H1 (cell line): ENCODE results near the gene PACSIN2. TPM values are rescaled to one million over a fixed set of nuclear protein-coding genes. Genes with fewer than 3 reads are reported as not detected.

Experiments
- CTCF ChIA-PET: fragments of 300-600 bp; sonication (Branson Sonifier 250); formaldehyde crosslinking; loops from one replicate; lab custom pipeline; 2021; ENCODE audit not compliant: partially characterized antibody; lab: Charles Lee
- POLR2A ChIA-PET: fragments of 300-600 bp; sonication (Branson Sonifier 250); formaldehyde crosslinking; loops from one replicate; lab custom pipeline; 2021; ENCODE audit warnings: inconsistent platforms; ENCODE audit not compliant: partially characterized antibody; lab: Charles Lee
- DNase-seq, 2 experiments: peaks; one replicate each; pipeline versions ENCODE4 v3.0.0 to v3.0.0-alpha.2; 2010 to 2022; ENCODE audit warnings: low spot score in 2 of 2, low read depth in 1 of 2, mixed read lengths in 1 of 2
- FAIRE-seq: peaks from 2 replicates; lab custom pipeline; 2011; peaks lifted over from hg19 to GRCh38; lab: Jason Lieb, UNC
- H2AFZ ChIP-seq: 2 replicates; pipeline ENCODE4 v1.8.1; 2012; ENCODE audit warnings: low read length, inconsistent platforms
- H2AK5ac ChIP-seq: 2 replicates; pipeline ENCODE4 v1.6.1; 2013; ENCODE audit warnings: low read depth, low read length
- H2BK120ac ChIP-seq: replicated peaks from 2 replicates; pipeline ENCODE3; 2013; ENCODE audit warnings: low read depth, low read length, inconsistent platforms
- H2BK12ac ChIP-seq: 2 replicates; pipeline ENCODE4 v1.6.1; 2013; ENCODE audit warnings: low read depth, low read length
- H2BK15ac ChIP-seq: 2 replicates; pipeline ENCODE4 v1.6.1; 2013; ENCODE audit warnings: low read length
- H2BK20ac ChIP-seq: 2 replicates; pipeline ENCODE4 v1.6.1; 2013; ENCODE audit warnings: low read length
- H2BK5ac ChIP-seq: 2 replicates; pipeline ENCODE4 v1.6.1; 2013; ENCODE audit warnings: low read depth, low read length
- H3K14ac ChIP-seq: 2 replicates; pipeline ENCODE4 v1.6.1; 2013; ENCODE audit warnings: inconsistent platforms; ENCODE audit not compliant: insufficient read length
- H3K18ac ChIP-seq: 2 replicates; pipeline ENCODE4 v1.6.1; 2013; ENCODE audit warnings: low read length; ENCODE audit errors: extremely low read depth
- H3K23ac ChIP-seq: 2 replicates; pipeline ENCODE4 v1.6.1; 2013; ENCODE audit warnings: inconsistent platforms; ENCODE audit not compliant: insufficient read length
- H3K23me2 ChIP-seq: 2 replicates; pipeline ENCODE4 v1.6.1; 2013; ENCODE audit warnings: low read depth, low read length
- H3K27ac ChIP-seq: 2 replicates; pipeline ENCODE4 v1.6.1; 2011; ENCODE audit warnings: low read depth, low read length, inconsistent platforms
- H3K27me3 ChIP-seq, 4 experiments: replicated peaks in 1 of 4; 1 replicate in 1 of 4; 2 replicates in 3 of 4; pipeline versions ENCODE4 v1.6.1 to v1.8.1; 2011 to 2013; ENCODE audit warnings: low read length in 3 of 4, mild to moderate bottlenecking in 3 of 4, inconsistent platforms in 2 of 4, mixed read lengths in 2 of 4, moderate library complexity in 1 of 4; ENCODE audit not compliant: control insufficient read depth in 3 of 4, insufficient read depth in 3 of 4; ENCODE audit errors: extremely low read depth in 1 of 4
- H3K36me3 ChIP-seq, 4 experiments: 2 replicates each; pipeline versions ENCODE4 v1.6.1 to v1.8.1; 2011 to 2013; ENCODE audit warnings: mild to moderate bottlenecking in 4 of 4, low read length in 3 of 4, moderate library complexity in 2 of 4, control low read depth in 1 of 4, inconsistent platforms in 1 of 4; ENCODE audit not compliant: insufficient read depth in 4 of 4, control insufficient read depth in 2 of 4
- H3K4ac ChIP-seq: replicated peaks from 2 replicates; pipeline ENCODE3; 2013; ENCODE audit warnings: low read length, low read depth, mixed read lengths, inconsistent platforms; ENCODE audit not compliant: insufficient read length
- H3K4me1 ChIP-seq, 4 experiments: replicated peaks in 1 of 4; 1 replicate in 1 of 4; 2 replicates in 3 of 4; pipeline versions ENCODE4 v1.6.1 to v1.8.1; 2011 to 2013; ENCODE audit warnings: low read length in 3 of 4, inconsistent platforms in 2 of 4, mixed read lengths in 1 of 4; ENCODE audit not compliant: insufficient read depth in 4 of 4, control insufficient read depth in 3 of 4
- H3K4me2 ChIP-seq, 2 experiments: 2 replicates each; pipeline versions ENCODE4 v1.6.1 to v1.8.1; 2011 to 2013; ENCODE audit warnings: low read depth in 2 of 2, low read length in 2 of 2, control low read depth in 1 of 2, inconsistent platforms in 1 of 2, mild to moderate bottlenecking in 1 of 2; ENCODE audit not compliant: insufficient read depth in 1 of 2
- H3K4me3 ChIP-seq, 4 experiments: fragments of 200-600, 300-600 bp in 1 of 4; sonication (generic), shearing (Covaris generic), sonication (Bioruptor Twin) in 1 of 4; 2 replicates each; pipeline versions ENCODE4 v1.5.1 to v1.8.1; 2011 to 2016; ENCODE audit warnings: low read length in 4 of 4, low read depth in 3 of 4, control low read depth in 2 of 4, inconsistent platforms in 2 of 4, mild to moderate bottlenecking in 2 of 4, mixed read lengths in 1 of 4, moderate library complexity in 1 of 4; ENCODE audit not compliant: insufficient read depth in 2 of 4; ENCODE audit errors: extremely low read depth in 1 of 4
- H3K56ac ChIP-seq: replicated peaks from 2 replicates; pipeline ENCODE3; 2013; ENCODE audit warnings: low read depth, mild to moderate bottlenecking, mixed read lengths, low read length, inconsistent platforms; ENCODE audit not compliant: insufficient read length
- H3K79me1 ChIP-seq: 2 replicates; pipeline ENCODE4 v1.6.1; 2013; ENCODE audit warnings: low read depth, low read length, control low read depth
- H3K79me2 ChIP-seq, 2 experiments: 2 replicates each; pipeline versions ENCODE4 v1.6.1 to v1.8.1; 2012 to 2013; ENCODE audit warnings: low read length in 2 of 2, mild to moderate bottlenecking in 2 of 2, inconsistent platforms in 1 of 2; ENCODE audit not compliant: insufficient read depth in 2 of 2, control insufficient read depth in 1 of 2
- H3K9ac ChIP-seq, 4 experiments: replicated peaks in 1 of 4; 1 replicate in 1 of 4; 2 replicates in 3 of 4; pipeline versions ENCODE4 v1.6.1 to v1.8.1; 2011 to 2013; ENCODE audit warnings: low read depth in 3 of 4, low read length in 3 of 4, control low read depth in 2 of 4, mild to moderate bottlenecking in 2 of 4, moderate library complexity in 2 of 4, inconsistent platforms in 1 of 4; ENCODE audit errors: extremely low read depth in 1 of 4
- H3K9me3 ChIP-seq, 2 experiments: 2 replicates each; pipeline versions ENCODE4 v1.6.1 to v1.8.1; 2012 to 2013; ENCODE audit warnings: mild to moderate bottlenecking in 2 of 2, moderate library complexity in 2 of 2, control low read depth in 1 of 2, inconsistent platforms in 1 of 2, low read depth in 1 of 2, low read length in 1 of 2, mixed read lengths in 1 of 2; ENCODE audit not compliant: insufficient read depth in 2 of 2
- H4K20me1 ChIP-seq, 2 experiments: replicated peaks in 1 of 2; 2 replicates each; pipeline versions ENCODE3 to v1.8.1; 2011 to 2013; ENCODE audit warnings: inconsistent platforms in 2 of 2, low read length in 2 of 2, mild to moderate bottlenecking in 1 of 2; ENCODE audit not compliant: insufficient read depth in 2 of 2, control insufficient read depth in 1 of 2
- H4K5ac ChIP-seq: 2 replicates; pipeline ENCODE4 v1.6.1; 2013; ENCODE audit warnings: low read length, low read depth, mixed read lengths, inconsistent platforms; ENCODE audit not compliant: insufficient read length
- H4K8ac ChIP-seq: 2 replicates; pipeline ENCODE4 v1.8.0; 2013; ENCODE audit warnings: mild to moderate bottlenecking, moderate library complexity, low read length, inconsistent platforms; ENCODE audit not compliant: insufficient read depth; ENCODE audit errors: extremely low read depth
- H4K91ac ChIP-seq: replicated peaks from 2 replicates; pipeline ENCODE3; 2013; ENCODE audit warnings: low read length, mixed read lengths, inconsistent platforms; ENCODE audit not compliant: insufficient read length
- BRCA1 ChIP-seq: IDR thresholded peaks from 2 replicates; pipeline ENCODE4 v1.6.1; 2012; ENCODE audit warnings: low read depth, low read length, improper control_type of control experiment
- CBX5 ChIP-seq: fragments of 300-800, 300-1000 bp; sonication (generic); IDR thresholded peaks from 2 replicates; pipeline ENCODE4 v1.7.1; 2016; ENCODE audit warnings: antibody characterized with exemption, low read length, low read depth
- CBX8 ChIP-seq: fragments of 300-800, 300-1000 bp; sonication (generic); IDR thresholded peaks from 2 replicates; pipeline ENCODE4 v1.7.1; 2016; ENCODE audit warnings: low read depth, low read length, borderline replicate concordance
- CEBPB ChIP-seq: IDR thresholded peaks from 2 replicates; pipeline ENCODE4 v1.6.1; 2012; ENCODE audit warnings: low read depth, low read length
- CHD2 ChIP-seq: IDR thresholded peaks from 2 replicates; pipeline ENCODE4 v1.6.1; 2012; ENCODE audit warnings: low read length, improper control_type of control experiment
- EP300 ChIP-seq, 2 experiments: IDR thresholded peaks; 1 replicate in 1 of 2; 2 replicates in 1 of 2; pipeline ENCODE4 v1.6.1; 2011 to 2012; ENCODE audit warnings: low read depth in 2 of 2, low read length in 2 of 2, mild to moderate bottlenecking in 2 of 2, borderline replicate concordance in 1 of 2, inconsistent platforms in 1 of 2, moderate library complexity in 1 of 2
- EZH2 ChIP-seq: fragments of 200-600 bp; sonication (generic); IDR thresholded peaks from 2 replicates; pipeline ENCODE4 v1.7.1; 2012; ENCODE audit warnings: low read depth, mild to moderate bottlenecking, moderate library complexity, low read length, inconsistent platforms; ENCODE audit not compliant: severe bottlenecking
- GTF2F1 ChIP-seq: IDR thresholded peaks from 2 replicates; pipeline ENCODE4 v1.6.1; 2012; ENCODE audit warnings: low read depth, low read length, improper control_type of control experiment, borderline replicate concordance
- KDM1A ChIP-seq: fragments of 200-600, 300-600 bp; sonication (generic); IDR thresholded peaks from 2 replicates; pipeline ENCODE4 v1.7.1; 2016; ENCODE audit warnings: mild to moderate bottlenecking, low read length, borderline replicate concordance
- MAFK ChIP-seq: IDR thresholded peaks from 2 replicates; pipeline ENCODE4 v1.6.1; 2012; ENCODE audit warnings: low read depth, mild to moderate bottlenecking, improper control_type of control experiment, low read length
- POU5F1 ChIP-seq: IDR thresholded peaks from 2 replicates; pipeline ENCODE4 v1.6.1; 2011; ENCODE audit warnings: low read depth, mild to moderate bottlenecking, low read length, moderate library complexity
- SP4 ChIP-seq: IDR thresholded peaks from 2 replicates; pipeline ENCODE4 v1.6.1; 2012; ENCODE audit warnings: low read length, inconsistent platforms
- TAF1 ChIP-seq: IDR thresholded peaks from 2 replicates; pipeline ENCODE4 v1.6.1; 2011; ENCODE audit warnings: mild to moderate bottlenecking, low read depth, low read length
- USF2 ChIP-seq: IDR thresholded peaks from 2 replicates; pipeline ENCODE4 v1.6.1; 2011; ENCODE audit warnings: low read length, improper control_type of control experiment
- WGBS, 2 experiments: shearing (Covaris generic) in 1 of 2; methylation state at CpG; one replicate each; pipeline versions ENCODE4 v1.1.6 to v1.1.7; 2013 to 2015; ENCODE audit warnings: low lambda C conversion rate in 2 of 2, mixed read lengths in 2 of 2, inconsistent platforms in 1 of 2, low coverage in 1 of 2, missing lambda C conversion rate in 1 of 2; ENCODE audit not compliant: insufficient replicate concordance in 2 of 2, insufficient coverage in 1 of 2, insufficient read length in 1 of 2; ENCODE audit errors: extremely low coverage in 1 of 2, missing lambda C conversion rate in 1 of 2; 5-methylcytosine and 5-hydroxymethylcytosine counted together
- polyA plus RNA-seq, 7 experiments: library from polyadenylated mRNA; depleted of rRNA in 3 of 7; stranded (reverse) in 5 of 7; unstranded in 2 of 7; fragments of >200 nt in 5 of 7; fragments of 200-250 nt in 2 of 7; gene quantifications; 1 replicate in 5 of 7; 2 replicates in 1 of 7; 4 replicates in 1 of 7; pipeline versions ENCODE4 v1.2.1 to v1.2.3, GENCODE V29; 2011 to 2013; ENCODE audit warnings: missing spikeins in 2 of 7, mixed read lengths in 2 of 7
- total RNA-seq: library from RNA; stranded (reverse); fragmentation: NEBNext Ultra II Directional; extraction: Animal tissue kit (Norgen Biotek cat#: 25700); gene quantifications from 2 replicates; pipeline ENCODE4 v1.2.1, GENCODE V29; 2021

PACSIN2 gene
- total and polyA plus RNA-seq, 2 of the 8 experiments (the other 6 are each of a cell fraction or from before 2014, with no cell fraction given) = 44.8 to 64.2 TPM

- no peak overlapping the region for H3K4ac ChIP-seq
- no peak overlapping the region for H2AK5ac ChIP-seq
- H4K5ac ChIP-seq = no peak overlapping the region
- H3K79me1 ChIP-seq = peaks cover 15% of the 10 kb centered on the region
- no peak overlapping the region for H3K56ac ChIP-seq
- no peaks in the 10 kb centered on the region for H3K23me2 ChIP-seq
- no peak overlapping the region for H3K23ac ChIP-seq
- no peak overlapping the region for H3K4me2 ChIP-seq
- FAIRE-seq = no peak
- no peak overlapping the region for H2BK20ac ChIP-seq
- CTCF ChIA-PET = interaction anchor here (0.6 to 1.5 kb wide), 4 partner anchors 12 to 119 kb away, joined by 3 read pairs; no protein-coding TSS in a partner anchor
- H2BK120ac ChIP-seq = no peak overlapping the region
- no peaks in the 10 kb centered on the region for H3K9me3 ChIP-seq
- no peak overlapping the region for H4K8ac ChIP-seq
- H3K36me3 ChIP-seq = no peaks in the 10 kb centered on the region; a peak in 1 of 8 replicates
- H3K18ac ChIP-seq = no peak overlapping the region
- H3K9ac ChIP-seq = no peak overlapping the region
- 83% methylated on average over 5 of the region's 5 CpGs; no CpG with 5 or more reads in 1 of the 2 experiments for WGBS, 2 experiments
- H3K4me1 ChIP-seq = peaks cover 0 to 7% (median under 1%) of the 10 kb centered on the region in 4 experiments; a peak in 4 of 7 replicates
- H2BK15ac ChIP-seq = no peak overlapping the region
- H3K79me2 ChIP-seq = peaks cover 4 to 82% of the 10 kb centered on the region in 2 experiments; a peak in 3 of 4 replicates
- no peak overlapping the region for H2BK5ac ChIP-seq
- POLR2A ChIA-PET = interaction anchor here (1.0 to 1.2 kb wide), 4 partner anchors 11 to 81 kb away, joined by 3 to 7 read pairs (median 4); partner anchors contain the start of gene PACSIN2
- H2AFZ ChIP-seq = no peak overlapping the region
- DNase-seq = no peak
- no peak overlapping the region for H3K4me3 ChIP-seq
- H4K91ac ChIP-seq = no peak overlapping the region
- peaks cover 4 to 26% of the 10 kb centered on the region in 2 experiments for H4K20me1 ChIP-seq
- H2BK12ac ChIP-seq = no peak overlapping the region
- no peak overlapping the region for H3K27ac ChIP-seq
- no peak overlapping the region for H3K14ac ChIP-seq
- H3K27me3 ChIP-seq = no peaks in the 10 kb centered on the region
- TF ChIP-seq CEBPB = no peak
- no peak for TF ChIP-seq KDM1A
- TF ChIP-seq SP4 = no peak
- TF ChIP-seq CHD2 = no peak
- TF ChIP-seq TAF1 = no peak
- TF ChIP-seq USF2 = no peak
- TF ChIP-seq EP300 (IDR thresholded peaks at IDR 0.05; ENCODE audit: borderline replicate concordance in 1 of 2, low read depth in 2 of 2, low read length in 2 of 2) = no peak
- TF ChIP-seq EZH2 = no peak
- TF ChIP-seq POU5F1 = no peak
- TF ChIP-seq CBX8 = no peak
- TF ChIP-seq GTF2F1 = no peak
- no peak for TF ChIP-seq BRCA1
- no peak for TF ChIP-seq CBX5
- TF ChIP-seq MAFK = no peak
Measured at GRCh38 chr22:42934338-42934737, 80.6 kb downstream of the PACSIN2 start.
